SK-N-SH (cell line): ENCODE results near the gene WDR27. TPM values are rescaled to one million over a fixed set of nuclear protein-coding genes. Genes with fewer than 3 reads are reported as not detected.

Experiments used
- CTCF ChIA-PET: fragments of 300-600, 350-600 bp; formaldehyde crosslinking; extraction: SDS; loops from one replicate; lab custom pipeline; 2021; lab: Yijun Ruan, JAX
- POLR2A ChIA-PET: fragments of 350-600 bp; sonication (Branson Sonifier 250); formaldehyde crosslinking; extraction: SDS; loops from one replicate; lab custom pipeline; 2020; ENCODE audit warnings: antibody characterized with exemption, inconsistent platforms; lab: Yijun Ruan, JAX
- DNase-seq: peaks from one replicate; pipeline ENCODE4 v3.0.0; 2012
- H2AFZ ChIP-seq: fragments of 200-600 bp; sonication (generic); 2 replicates; pipeline ENCODE4 v1.8.1; 2016; ENCODE audit warnings: antibody characterized with exemption, mild to moderate bottlenecking, low read depth
- H3F3A ChIP-seq: fragments of 200-600 bp; sonication (generic); replicated peaks from 2 replicates; pipeline ENCODE3; 2016; ENCODE audit warnings: antibody characterized with exemption, mild to moderate bottlenecking; ENCODE audit not compliant: insufficient read depth
- H3K27ac ChIP-seq, 2 experiments: fragments of 200-500 bp in 1 of 2; fragments of 200-600 bp in 1 of 2; sonication (Bioruptor generic) in 1 of 2; sonication (generic), shearing (Covaris generic) in 1 of 2; 2 replicates each; pipeline versions ENCODE4 v1.5.1 to v1.6.1; 2014 to 2016; ENCODE audit warnings: low read depth in 2 of 2, inconsistent platforms in 1 of 2, low read length in 1 of 2, mild to moderate bottlenecking in 1 of 2, mixed read lengths in 1 of 2
- H3K27me3 ChIP-seq: fragments of 200-600 bp; sonication (generic), shearing (Covaris generic); 2 replicates; pipeline ENCODE4 v1.6.1; 2016; ENCODE audit warnings: mixed run types; ENCODE audit not compliant: insufficient read depth
- H3K36me3 ChIP-seq, 2 experiments: fragments of 200-500 bp in 1 of 2; fragments of 200-600 bp in 1 of 2; sonication (Bioruptor generic) in 1 of 2; sonication (generic) in 1 of 2; replicated peaks in 1 of 2; 2 replicates each; pipeline versions ENCODE3 to v1.5.1; 2014 to 2016; ENCODE audit warnings: low read length in 1 of 2, mild to moderate bottlenecking in 1 of 2; ENCODE audit not compliant: insufficient read depth in 2 of 2, control insufficient read depth in 1 of 2
- H3K4me1 ChIP-seq, 2 experiments: fragments of 200-500 bp in 1 of 2; fragments of 200-600 bp in 1 of 2; sonication (Bioruptor generic) in 1 of 2; sonication (generic), shearing (Covaris generic) in 1 of 2; 2 replicates each; pipeline versions ENCODE4 v1.5.1 to v1.6.1; 2014 to 2016; ENCODE audit warnings: low read depth in 1 of 2, low read length in 1 of 2, mixed run types in 1 of 2; ENCODE audit not compliant: insufficient read depth in 2 of 2, control insufficient read depth in 1 of 2
- H3K4me2 ChIP-seq: fragments of 200-600 bp; sonication (generic), shearing (Covaris generic); 2 replicates; pipeline ENCODE4 v1.6.1; 2017; ENCODE audit warnings: mixed run types
- H3K4me3 ChIP-seq, 2 experiments: fragments of 200-500 bp in 1 of 2; fragments of 200-600 bp in 1 of 2; sonication (Bioruptor generic) in 1 of 2; sonication (generic), shearing (Covaris generic) in 1 of 2; 2 replicates each; pipeline versions ENCODE4 v1.5.1 to v1.8.1; 2014 to 2016; ENCODE audit warnings: low read depth in 2 of 2, inconsistent platforms in 1 of 2, low read length in 1 of 2, mild to moderate bottlenecking in 1 of 2, mixed read lengths in 1 of 2, moderate library complexity in 1 of 2
- H3K79me2 ChIP-seq: fragments of 200-600 bp; sonication (generic); 2 replicates; pipeline ENCODE4 v1.8.1; 2017; ENCODE audit warnings: mild to moderate bottlenecking; ENCODE audit not compliant: insufficient read depth
- H3K9ac ChIP-seq: fragments of 200-600 bp; sonication (generic); 2 replicates; pipeline ENCODE4 v1.6.1; 2017; ENCODE audit warnings: mixed run types
- H3K9me2 ChIP-seq: fragments of 200-600 bp; sonication (generic); 2 replicates; pipeline ENCODE4 v1.6.1; 2017; ENCODE audit warnings: mixed run types
- H3K9me3 ChIP-seq: fragments of 200-600 bp; sonication (generic); 2 replicates; pipeline ENCODE4 v1.6.1; 2017; ENCODE audit warnings: mixed run types, mild to moderate bottlenecking, moderate library complexity
- H4K20me1 ChIP-seq: fragments of 200-600 bp; sonication (generic); 2 replicates; pipeline ENCODE4 v1.6.1; 2017; ENCODE audit warnings: mild to moderate bottlenecking, mixed run types; ENCODE audit not compliant: insufficient read depth
- CHD2 ChIP-seq: fragments of 150-350 bp; IDR thresholded peaks from 2 replicates; pipeline ENCODE4 v1.6.1; 2018; ENCODE audit warnings: low read length; ENCODE audit not compliant: partially characterized antibody
- ELF1 ChIP-seq: IDR thresholded peaks from 2 replicates; pipeline ENCODE4 v1.4.0; 2012
- EP300 ChIP-seq, 2 experiments: IDR thresholded peaks; 2 replicates each; pipeline versions ENCODE4 v1.4.0 to v1.6.1; 2012; ENCODE audit warnings: borderline replicate concordance in 1 of 2, low read depth in 1 of 2, low read length in 1 of 2
- FOSL2 ChIP-seq: IDR thresholded peaks from 2 replicates; pipeline ENCODE4 v1.4.0; 2012; ENCODE audit warnings: low read depth, mild to moderate bottlenecking, moderate library complexity, borderline replicate concordance
- FOXJ3 ChIP-seq: sonication (generic); formaldehyde crosslinking; IDR thresholded peaks from 2 replicates; pipeline ENCODE4 v1.5.1; 2020; ENCODE audit warnings: mild to moderate bottlenecking, missing genetic modification reagents
- GABPA ChIP-seq: IDR thresholded peaks from 2 replicates; pipeline ENCODE4 v1.4.0; 2012; ENCODE audit warnings: low read depth, mild to moderate bottlenecking
- IRF3 ChIP-seq: fragments of 150-350 bp; IDR thresholded peaks from 2 replicates; pipeline ENCODE4 v1.6.1; 2016; ENCODE audit warnings: mild to moderate bottlenecking, low read depth, low read length
- NFIC ChIP-seq: IDR thresholded peaks from 2 replicates; pipeline ENCODE4 v1.4.0; 2012; ENCODE audit warnings: borderline replicate concordance
- RAD21 ChIP-seq: IDR thresholded peaks from 2 replicates; pipeline ENCODE4 v1.6.1; 2012; ENCODE audit warnings: mild to moderate bottlenecking, low read length
- RFX5 ChIP-seq: IDR thresholded peaks from 2 replicates; pipeline ENCODE4 v1.6.1; 2012; ENCODE audit warnings: mild to moderate bottlenecking, improper control_type of control experiment, low read length
- RXRA ChIP-seq: IDR thresholded peaks from 2 replicates; pipeline ENCODE4 v1.4.0; 2012; ENCODE audit warnings: low read depth, mild to moderate bottlenecking, borderline replicate concordance
- SIN3A ChIP-seq: IDR thresholded peaks from 2 replicates; pipeline ENCODE4 v1.6.1; 2012; ENCODE audit warnings: low read depth, mild to moderate bottlenecking, low read length, moderate library complexity, borderline replicate concordance
- TCF12 ChIP-seq: IDR thresholded peaks from 2 replicates; pipeline ENCODE4 v1.4.0; 2012
- USF1 ChIP-seq: IDR thresholded peaks from 2 replicates; pipeline ENCODE4 v1.4.0; 2012; ENCODE audit warnings: low read depth, borderline replicate concordance
- USF2 ChIP-seq: fragments of 150-350 bp; IDR thresholded peaks from 2 replicates; pipeline ENCODE4 v1.6.1; 2017; ENCODE audit warnings: antibody characterized with exemption, low read length, low read depth, borderline replicate concordance
- YY1 ChIP-seq: IDR thresholded peaks from 2 replicates; pipeline ENCODE4 v1.4.0; 2012; ENCODE audit warnings: low read depth, mild to moderate bottlenecking
- WGBS: methylation state at CpG from one replicate; pipeline ENCODE4 v1.1.6; 2017; ENCODE audit warnings: low lambda C conversion rate; 5-methylcytosine and 5-hydroxymethylcytosine counted together
- polyA plus RNA-seq, 3 experiments: library from polyadenylated mRNA; depleted of rRNA; stranded (reverse); fragments of >200 nt; gene quantifications; 2 replicates each; pipeline ENCODE4 v1.2.3, GENCODE V29; 2012
- TF ChIP-seq, protein P1 (sequence below): IDR thresholded peaks from 2 replicates; pipeline ENCODE4 v1.6.1; 2012; ENCODE audit warnings: mild to moderate bottlenecking, low read depth, low read length, moderate library complexity
- TF ChIP-seq, protein P2 (sequence below): fragments of 200-600 bp; sonication (generic); IDR thresholded peaks from 2 replicates; pipeline ENCODE4 v1.6.1; 2017; ENCODE audit warnings: antibody characterized with exemption, mild to moderate bottlenecking, moderate library complexity

The WDR27 gene
- polyA plus RNA-seq, 1 of the 3 experiments (the other 2 are of a cell fraction), result 55.6 TPM

DNA sequence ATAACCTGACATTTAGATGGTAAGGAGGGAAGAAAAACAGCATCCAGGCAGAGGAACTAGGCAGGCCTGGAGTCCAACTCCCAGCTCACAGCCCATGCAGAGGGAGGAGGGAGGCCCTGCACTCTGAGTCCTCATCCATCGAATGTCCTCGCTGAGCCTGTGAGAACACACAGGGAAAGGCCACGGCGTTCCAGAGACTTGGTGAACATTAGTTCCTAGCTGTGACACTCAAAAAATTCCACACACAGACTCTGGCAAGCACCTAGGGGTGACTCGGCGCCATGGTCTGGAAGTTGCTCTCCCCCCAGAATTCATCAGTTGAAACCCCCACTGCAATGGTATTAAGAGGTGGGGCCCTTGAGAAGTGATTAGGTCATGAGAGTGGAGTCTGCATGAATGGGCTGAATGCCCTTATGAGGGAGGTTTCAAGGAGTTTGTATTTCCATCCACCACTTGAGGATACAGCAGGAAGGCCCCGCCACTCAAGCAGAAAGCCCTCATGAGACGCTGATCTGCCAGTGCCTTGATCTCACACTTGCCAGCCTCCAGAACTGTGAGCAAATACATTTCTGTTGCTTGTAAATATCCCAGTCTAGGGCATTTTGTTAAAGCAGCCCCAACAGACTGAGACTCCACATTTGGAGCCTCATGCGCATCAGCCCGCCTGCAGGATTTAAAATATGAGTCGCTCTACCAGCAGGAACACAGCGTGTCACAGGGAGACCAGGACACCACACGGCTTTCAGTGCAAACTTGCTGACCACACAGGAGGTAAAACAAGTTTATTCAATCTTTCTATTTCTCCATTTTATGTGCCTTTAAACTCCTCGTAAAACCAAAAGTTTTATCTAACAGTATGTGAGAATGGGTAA lies 73.9 kb downstream of the WDR27 start:
- POLR2A ChIA-PET, result no interaction called here

More for the DNA sequence above, 73.9 kb downstream of the WDR27 start:
- no peak overlapping the region for H3K4me2 ChIP-seq
- H3K9me3 ChIP-seq, result no peaks in the 10 kb centered on the region
- no peaks in the 10 kb centered on the region for H4K20me1 ChIP-seq
- no peak overlapping the region for H3K4me3 ChIP-seq
- H3K9me2 ChIP-seq, result no peaks in the 10 kb centered on the region
- H3F3A ChIP-seq, result no peaks in the 10 kb centered on the region
- no peaks in the 10 kb centered on the region for H3K27me3 ChIP-seq
- no peak overlapping the region for H3K27ac ChIP-seq
- CTCF ChIA-PET, result no interaction called here
- H3K4me1 ChIP-seq, result no peaks in the 10 kb centered on the region
- H3K36me3 ChIP-seq, result peaks cover 4 to 6% of the 10 kb centered on the region in 2 experiments
- WGBS, result 94% methylated on average over 14 of the region's 14 CpGs
- H3K9ac ChIP-seq, result no peak overlapping the region
- no peak for DNase-seq
- H2AFZ ChIP-seq, result no peak overlapping the region
- TF ChIP-seq FOXJ3 (CRISPR knock-in tag) (no peak), IRF3 (no peak), YY1 (no peak), RXRA (no peak), EP300 (IDR thresholded peaks at IDR 0.05; ENCODE audit: borderline replicate concordance in 1 of 2, low read depth in 1 of 2, low read length in 1 of 2) (no peak), USF2 (no peak), RFX5 (no peak), ELF1 (no peak), CHD2 (no peak), GABPA (no peak), NFIC (no peak), TCF12 (no peak), RAD21 (no peak), USF1 (no peak), FOSL2 (no peak), SIN3A (no peak)
- TF ChIP-seq, protein P1, sequence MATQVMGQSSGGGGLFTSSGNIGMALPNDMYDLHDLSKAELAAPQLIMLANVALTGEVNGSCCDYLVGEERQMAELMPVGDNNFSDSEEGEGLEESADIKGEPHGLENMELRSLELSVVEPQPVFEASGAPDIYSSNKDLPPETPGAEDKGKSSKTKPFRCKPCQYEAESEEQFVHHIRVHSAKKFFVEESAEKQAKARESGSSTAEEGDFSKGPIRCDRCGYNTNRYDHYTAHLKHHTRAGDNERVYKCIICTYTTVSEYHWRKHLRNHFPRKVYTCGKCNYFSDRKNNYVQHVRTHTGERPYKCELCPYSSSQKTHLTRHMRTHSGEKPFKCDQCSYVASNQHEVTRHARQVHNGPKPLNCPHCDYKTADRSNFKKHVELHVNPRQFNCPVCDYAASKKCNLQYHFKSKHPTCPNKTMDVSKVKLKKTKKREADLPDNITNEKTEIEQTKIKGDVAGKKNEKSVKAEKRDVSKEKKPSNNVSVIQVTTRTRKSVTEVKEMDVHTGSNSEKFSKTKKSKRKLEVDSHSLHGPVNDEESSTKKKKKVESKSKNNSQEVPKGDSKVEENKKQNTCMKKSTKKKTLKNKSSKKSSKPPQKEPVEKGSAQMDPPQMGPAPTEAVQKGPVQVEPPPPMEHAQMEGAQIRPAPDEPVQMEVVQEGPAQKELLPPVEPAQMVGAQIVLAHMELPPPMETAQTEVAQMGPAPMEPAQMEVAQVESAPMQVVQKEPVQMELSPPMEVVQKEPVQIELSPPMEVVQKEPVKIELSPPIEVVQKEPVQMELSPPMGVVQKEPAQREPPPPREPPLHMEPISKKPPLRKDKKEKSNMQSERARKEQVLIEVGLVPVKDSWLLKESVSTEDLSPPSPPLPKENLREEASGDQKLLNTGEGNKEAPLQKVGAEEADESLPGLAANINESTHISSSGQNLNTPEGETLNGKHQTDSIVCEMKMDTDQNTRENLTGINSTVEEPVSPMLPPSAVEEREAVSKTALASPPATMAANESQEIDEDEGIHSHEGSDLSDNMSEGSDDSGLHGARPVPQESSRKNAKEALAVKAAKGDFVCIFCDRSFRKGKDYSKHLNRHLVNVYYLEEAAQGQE, result no peak
- TF ChIP-seq, protein P2, sequence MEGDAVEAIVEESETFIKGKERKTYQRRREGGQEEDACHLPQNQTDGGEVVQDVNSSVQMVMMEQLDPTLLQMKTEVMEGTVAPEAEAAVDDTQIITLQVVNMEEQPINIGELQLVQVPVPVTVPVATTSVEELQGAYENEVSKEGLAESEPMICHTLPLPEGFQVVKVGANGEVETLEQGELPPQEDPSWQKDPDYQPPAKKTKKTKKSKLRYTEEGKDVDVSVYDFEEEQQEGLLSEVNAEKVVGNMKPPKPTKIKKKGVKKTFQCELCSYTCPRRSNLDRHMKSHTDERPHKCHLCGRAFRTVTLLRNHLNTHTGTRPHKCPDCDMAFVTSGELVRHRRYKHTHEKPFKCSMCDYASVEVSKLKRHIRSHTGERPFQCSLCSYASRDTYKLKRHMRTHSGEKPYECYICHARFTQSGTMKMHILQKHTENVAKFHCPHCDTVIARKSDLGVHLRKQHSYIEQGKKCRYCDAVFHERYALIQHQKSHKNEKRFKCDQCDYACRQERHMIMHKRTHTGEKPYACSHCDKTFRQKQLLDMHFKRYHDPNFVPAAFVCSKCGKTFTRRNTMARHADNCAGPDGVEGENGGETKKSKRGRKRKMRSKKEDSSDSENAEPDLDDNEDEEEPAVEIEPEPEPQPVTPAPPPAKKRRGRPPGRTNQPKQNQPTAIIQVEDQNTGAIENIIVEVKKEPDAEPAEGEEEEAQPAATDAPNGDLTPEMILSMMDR, result no peak
- H3K79me2 ChIP-seq, result no peaks in the 10 kb centered on the region
